Activated CD4-positive, alpha-beta memory T cell treated with anti-CD3 and anti-CD28 coated beads, Interleukin-2, amount 10 ng/mL, durations not matched to agents 7 days and 5 days (primary cell): ENCODE results near the gene DNAH2. TPM values are rescaled to one million over a fixed set of nuclear protein-coding genes. Genes with fewer than 3 reads are reported as not detected.
A peak's percentile ranks its signal among the peaks of the same experiment; 100 is the strongest.

Experiments
- CTCF ChIA-PET: fragments of 350-600 bp; sonication (Branson Sonifier 250); formaldehyde crosslinking; loops from one replicate; lab custom pipeline; 2021; ENCODE audit warnings: antibody characterized with exemption, inconsistent platforms; lab: Charles Lee
- POLR2A ChIA-PET: fragments of 350-600 bp; sonication (Branson Sonifier 250); formaldehyde crosslinking; loops from one replicate; lab custom pipeline; 2021; ENCODE audit warnings: antibody characterized with exemption; lab: Charles Lee
- DNase-seq: peaks from one replicate; pipeline ENCODE4 v3.0.0-alpha.2; 2020
- H3K27ac Mint-ChIP-seq: one replicate; pipeline ENCODE4 v1.8.0; 2021; ENCODE audit warnings: mild to moderate bottlenecking, mixed read lengths
- H3K27me3 Mint-ChIP-seq: one replicate; pipeline ENCODE4 v1.8.0; 2021; ENCODE audit warnings: mixed read lengths
- H3K36me3 Mint-ChIP-seq: one replicate; pipeline ENCODE4 v1.8.0; 2021; ENCODE audit warnings: low read depth, mixed read lengths
- H3K4me1 Mint-ChIP-seq: one replicate; pipeline ENCODE4 v1.8.0; 2021; ENCODE audit warnings: mixed read lengths
- H3K4me3 Mint-ChIP-seq: one replicate; pipeline ENCODE4 v1.8.0; 2021; ENCODE audit warnings: mild to moderate bottlenecking, mixed read lengths
- H3K9me3 Mint-ChIP-seq: one replicate; pipeline ENCODE4 v1.8.0; 2021; ENCODE audit warnings: mixed read lengths
- total RNA-seq, 2 experiments: library from RNA; stranded (reverse); gene quantifications; one replicate each; pipeline ENCODE4 v1.2.3, GENCODE V29; 2021

Gene DNAH2
- total RNA-seq, 2 experiments from 2014 or later: not detected

GRCh38 chr17:7823581-7824001 lies 106.0 kb downstream of the DNAH2 start:
- H3K27me3 Mint-ChIP-seq: peaks cover 25% of the 10 kb centered on the region
- ChIA-PET POLR2A (no interaction called here), CTCF (interaction anchor here (0.6 to 1.7 kb wide), 4 partner anchors 9 to 1764 kb away, joined by 3 to 5 read pairs (median 4); no protein-coding TSS in a partner anchor)
- H3K4me1 Mint-ChIP-seq: no peaks in the 10 kb centered on the region
- DNase-seq: no peak
- H3K4me3 Mint-ChIP-seq: no peak overlapping the region
- H3K36me3 Mint-ChIP-seq: no peaks in the 10 kb centered on the region
- H3K27ac Mint-ChIP-seq: no peak overlapping the region
- no peaks in the 10 kb centered on the region for H3K9me3 Mint-ChIP-seq

GRCh38 chr17:7824021-7824924 lies 106.7 kb downstream of the DNAH2 start:
- DNase-seq: no peak
- ChIA-PET POLR2A (interaction anchor here (1.2 to 1.5 kb wide), 3 partner anchors 10 to 166 kb away, joined by 3 to 7 read pairs (median 3); partner anchors contain the start of gene KDM6B), CTCF (interaction anchor here (0.7 to 2.6 kb wide), 14 partner anchors 8 to 459 kb away, joined by 3 to 21 read pairs (median 4); partner anchors contain the start of genes KDM6B and NAA38)
- Mint-ChIP-seq H3K9me3 (no peaks in the 10 kb centered on the region), H3K4me3 (no peak overlapping the region), H3K36me3 (no peaks in the 10 kb centered on the region), H3K4me1 (no peaks in the 10 kb centered on the region), H3K27ac (no peak overlapping the region), H3K27me3 (peaks cover 27% of the 10 kb centered on the region)

- H3K4me1 Mint-ChIP-seq: no peaks in the 10 kb centered on the region
- CTCF ChIA-PET: interaction anchor here (0.6 to 2.6 kb wide), 14 partner anchors 9 to 458 kb away, joined by 3 to 21 read pairs (median 4); partner anchors contain the start of genes KDM6B and NAA38
These were observed 107.9 kb downstream of the DNAH2 start for GRCh38 chr17:7825206-7825990.

GRCh38 chr17:7830616-7831015 lies 113.1 kb downstream of the DNAH2 start:
- H3K9me3 Mint-ChIP-seq: no peaks in the 10 kb centered on the region
- no peak for DNase-seq
- ChIA-PET POLR2A (no interaction called here), CTCF (interaction anchor here (1.0 to 1.7 kb wide), 2 partner anchors 14 to 160 kb away, joined by 3 to 5 read pairs; no protein-coding TSS in a partner anchor)
- H3K27me3 Mint-ChIP-seq: peaks cover 41% of the 10 kb centered on the region
- H3K27ac Mint-ChIP-seq: no peak overlapping the region
- H3K4me3 Mint-ChIP-seq: no peak overlapping the region
- H3K4me1 Mint-ChIP-seq: peaks cover 13% of the 10 kb centered on the region
- no peaks in the 10 kb centered on the region for H3K36me3 Mint-ChIP-seq

More at GRCh38 chr17:7825206-7825990, 107.9 kb downstream of the DNAH2 start:
- no peaks in the 10 kb centered on the region for H3K9me3 Mint-ChIP-seq
- no peaks in the 10 kb centered on the region for H3K36me3 Mint-ChIP-seq
- no peak overlapping the region for H3K27ac Mint-ChIP-seq
- POLR2A ChIA-PET: interaction anchor here (0.9 to 1.5 kb wide), 5 partner anchors 9 to 165 kb away, joined by 3 to 7 read pairs (median 3); partner anchors contain the start of genes KDM6B and NAA38
- peaks cover 30% of the 10 kb centered on the region for H3K27me3 Mint-ChIP-seq
- no peak for DNase-seq
- no peak overlapping the region for H3K4me3 Mint-ChIP-seq

GRCh38 chr17:7831233-7831632 lies 113.7 kb downstream of the DNAH2 start:
- peaks cover 17% of the 10 kb centered on the region for H3K4me1 Mint-ChIP-seq
- no peak overlapping the region for H3K27ac Mint-ChIP-seq
- CTCF ChIA-PET: interaction anchor here (1.0 to 1.7 kb wide), 2 partner anchors 14 to 159 kb away, joined by 3 to 5 read pairs; no protein-coding TSS in a partner anchor
- no peaks in the 10 kb centered on the region for H3K36me3 Mint-ChIP-seq
- H3K27me3 Mint-ChIP-seq: peaks cover 40% of the 10 kb centered on the region
- no peak for DNase-seq
- H3K4me3 Mint-ChIP-seq: no peak overlapping the region
- H3K9me3 Mint-ChIP-seq: no peaks in the 10 kb centered on the region
- POLR2A ChIA-PET: no interaction called here

- POLR2A ChIA-PET: interaction anchor here (1.8 to 3.7 kb wide), 2 partner anchors 21 to 24 kb away, joined by 5 to 26 read pairs; partner anchors contain the start of genes CYB5D1, NAA38 and TMEM88
- Mint-ChIP-seq H3K4me1 (peaks cover 29% of the 10 kb centered on the region), H3K9me3 (no peaks in the 10 kb centered on the region), H3K27ac (no peak overlapping the region), H3K27me3 (peaks cover 32% of the 10 kb centered on the region), H3K36me3 (no peaks in the 10 kb centered on the region), H3K4me3 (no peak overlapping the region)
- CTCF ChIA-PET: interaction anchor here (0.7 to 4.4 kb wide), 4 partner anchors 7 to 89 kb away, joined by 5 to 34 read pairs (median 14); no protein-coding TSS in a partner anchor
- DNase-seq: no peak
These were observed 114.9 kb downstream of the DNAH2 start for GRCh38 chr17:7832431-7832830.

GRCh38 chr17:7833011-7833794 lies 115.7 kb downstream of the DNAH2 start:
- H3K36me3 Mint-ChIP-seq: no peaks in the 10 kb centered on the region
- H3K27ac Mint-ChIP-seq: no peak overlapping the region

GRCh38 chr17:7833795-7834541 lies 116.4 kb downstream of the DNAH2 start, which contains the start of gene KDM6B:
KDM6B (plus strand) TSS chr17:7834217; CDS start chr17:7845555, 11,338 bp downstream.
- H3K9me3 Mint-ChIP-seq: no peaks in the 10 kb centered on the region
- peaks cover 26% of the 10 kb centered on the region for H3K27me3 Mint-ChIP-seq
- peak; percentile 90 for DNase-seq
- peak within 1 kb of the TSS; percentile 95 for H3K4me3 Mint-ChIP-seq
- ChIA-PET CTCF (interaction anchor here (0.7 to 4.4 kb wide), 15 partner anchors 9 to 223 kb away, joined by 3 to 34 read pairs (median 7); partner anchors contain the start of genes GUCY2D and NAA38), POLR2A (interaction anchor here (0.5 to 6.4 kb wide), 12 partner anchors 9 to 354 kb away, joined by 3 to 30 read pairs (median 6); partner anchors contain the start of genes CNTROB, CYB5D1, MPDU1 and NAA38)
- H3K36me3 Mint-ChIP-seq: no peaks in the 10 kb centered on the region
- H3K27ac Mint-ChIP-seq: peak within 1 kb of the TSS; percentile 91
- peaks cover 40% of the 10 kb centered on the region for H3K4me1 Mint-ChIP-seq

More at GRCh38 chr17:7833011-7833794, 115.7 kb downstream of the DNAH2 start:
- ChIA-PET CTCF (interaction anchor here (0.7 to 4.4 kb wide), 8 partner anchors 8 to 169 kb away, joined by 3 to 34 read pairs (median 6); partner anchors contain the start of genes GUCY2D and NAA38), POLR2A (interaction anchor here (0.5 to 6.4 kb wide), 8 partner anchors 8 to 249 kb away, joined by 3 to 30 read pairs (median 5); partner anchors contain the start of genes CYB5D1, MPDU1, NAA38 and TMEM88)
- peaks cover 33% of the 10 kb centered on the region for H3K4me1 Mint-ChIP-seq
- H3K4me3 Mint-ChIP-seq: peak overlapping the region; percentile 85
- DNase-seq: no peak
- H3K27me3 Mint-ChIP-seq: peaks cover 26% of the 10 kb centered on the region
- H3K9me3 Mint-ChIP-seq: no peaks in the 10 kb centered on the region

GRCh38 chr17:7834542-7834956 lies 117.0 kb downstream of the DNAH2 start:
- H3K4me1 Mint-ChIP-seq: peaks cover 45% of the 10 kb centered on the region
- H3K36me3 Mint-ChIP-seq: no peaks in the 10 kb centered on the region
- ChIA-PET CTCF (interaction anchor here (0.6 to 4.4 kb wide), 22 partner anchors 9 to 394 kb away, joined by 3 to 34 read pairs (median 5); partner anchors contain the start of genes ALOXE3, KCNAB3, NAA38 and RNF227), POLR2A (interaction anchor here (0.7 to 6.4 kb wide), 12 partner anchors 8 to 355 kb away, joined by 3 to 30 read pairs (median 7); partner anchors contain the start of genes CNTROB, CYB5D1, NAA38 and RNF227)
- no peaks in the 10 kb centered on the region for H3K9me3 Mint-ChIP-seq
- DNase-seq: peak; percentile 51
- H3K27ac Mint-ChIP-seq: peak overlapping the region; percentile 91
- H3K27me3 Mint-ChIP-seq: peaks cover 21% of the 10 kb centered on the region
- peak overlapping the region; percentile 95 for H3K4me3 Mint-ChIP-seq

- peaks cover 52% of the 10 kb centered on the region for H3K4me1 Mint-ChIP-seq
- no peaks in the 10 kb centered on the region for H3K9me3 Mint-ChIP-seq
- peak overlapping the region; percentile 95 for H3K4me3 Mint-ChIP-seq
- peaks cover 20% of the 10 kb centered on the region for H3K27me3 Mint-ChIP-seq
- ChIA-PET POLR2A (interaction anchor here (0.7 to 6.4 kb wide), 12 partner anchors 8 to 355 kb away, joined by 3 to 30 read pairs (median 7); partner anchors contain the start of genes CNTROB, CYB5D1, NAA38 and RNF227), CTCF (interaction anchor here (0.6 to 4.4 kb wide), 27 partner anchors 10 to 395 kb away, joined by 3 to 34 read pairs (median 4); partner anchors contain the start of genes ALOXE3, KCNAB3, NAA38 and RNF227)
- DNase-seq: peak; percentile 89
- H3K27ac Mint-ChIP-seq: peak overlapping the region; percentile 91
- H3K36me3 Mint-ChIP-seq: no peaks in the 10 kb centered on the region
These were observed 117.6 kb downstream of the DNAH2 start for GRCh38 chr17:7834957-7835813.
